NB4 (cell line): ENCODE measurements around the gene KRTAP26-1.

Source experiments
- CTCF ChIP-seq: IDR thresholded peaks from one replicate; pipeline ENCODE4 v1.5.1; 2012; ENCODE audit warnings: low read depth, low read length
- MAX ChIP-seq: IDR thresholded peaks from 2 replicates; pipeline ENCODE4 v1.6.1; 2011; ENCODE audit warnings: low read depth, low read length

GRCh38 chr21:30320215-30320614 is at the start of gene KRTAP26-1:
- TF ChIP-seq CTCF (no peak), MAX (no peak)
